ENCODE measurements around the gene PAM. TPM values are rescaled to one million over a fixed set of nuclear protein-coding genes. Genes with fewer than 3 reads are reported as not detected.
A peak's percentile ranks its signal among the peaks of the same experiment; 100 is the strongest.

PAM gene
- total and polyA plus RNA-seq, 2 of the 8 experiments (the other 6 are each of a cell fraction or from before 2014, with no cell fraction given), result 30.4 to 67.8 TPM

GRCh38 chr5:102863764-102864560 lies 108.9 kb downstream of the PAM start:
- Histone ChIP-seq H2BK5ac (ENCODE audit: low read depth, low read length) (no peak overlapping the region), H2AK5ac (ENCODE audit: low read depth, low read length) (no peak overlapping the region), H4K8ac (ENCODE audit: extremely low read depth, insufficient read depth, low read length) (no peak overlapping the region), H3K4me3 (ENCODE audit: extremely low read depth in 1 of 4, insufficient read depth in 2 of 4, low read depth in 3 of 4, low read length in 4 of 4) (peak overlapping the region in 1 of 4 experiments; percentile 78; a peak in 1 of 8 replicates), H3K4ac (replicated peaks; ENCODE audit: insufficient read length, low read depth, low read length) (no peak overlapping the region), H4K20me1 (replicated peaks in 1 of 2; ENCODE audit: control insufficient read depth in 1 of 2, insufficient read depth in 2 of 2, low read length in 2 of 2) (no peaks in the 10 kb centered on the region), H3K79me1 (ENCODE audit: low read depth, low read length) (no peaks in the 10 kb centered on the region), H2AFZ (ENCODE audit: low read length) (no peak overlapping the region), H4K91ac (replicated peaks; ENCODE audit: insufficient read length, low read length) (no peak overlapping the region), H3K9me3 (ENCODE audit: insufficient read depth in 2 of 2, low read depth in 1 of 2, low read length in 1 of 2) (no peaks in the 10 kb centered on the region), H3K36me3 (ENCODE audit: control insufficient read depth in 2 of 4, insufficient read depth in 4 of 4, low read length in 3 of 4) (no peaks in the 10 kb centered on the region), H3K27ac (ENCODE audit: low read depth, low read length) (no peak overlapping the region), H2BK20ac (ENCODE audit: low read length) (no peak overlapping the region), H4K5ac (ENCODE audit: insufficient read length, low read depth, low read length) (peak overlapping the region; percentile 49), H3K4me1 (replicated peaks in 1 of 4; ENCODE audit: control insufficient read depth in 3 of 4, insufficient read depth in 4 of 4, low read length in 3 of 4) (peaks cover 2 to 10% (median 4%) of the 10 kb centered on the region in 4 experiments; a peak in 4 of 7 replicates), H3K4me2 (ENCODE audit: insufficient read depth in 1 of 2, low read depth in 2 of 2, low read length in 2 of 2) (peak overlapping the region in 1 of 2 experiments; percentile 72; a peak in 2 of 4 replicates), H3K27me3 (replicated peaks in 1 of 4; ENCODE audit: control insufficient read depth in 3 of 4, extremely low read depth in 1 of 4, insufficient read depth in 3 of 4, low read length in 3 of 4) (peaks cover 0 to 1% (median 0%) of the 10 kb centered on the region in 4 experiments; a peak in 1 of 7 replicates), H3K23me2 (ENCODE audit: low read depth, low read length) (no peaks in the 10 kb centered on the region; the same call in 1 of the 2 replicates), H2BK120ac (replicated peaks; ENCODE audit: low read depth, low read length) (no peak overlapping the region), H3K9ac (replicated peaks in 1 of 4; ENCODE audit: extremely low read depth in 1 of 4, low read depth in 3 of 4, low read length in 3 of 4) (no peak overlapping the region), H3K23ac (ENCODE audit: insufficient read length) (no peak overlapping the region), H2BK12ac (ENCODE audit: low read depth, low read length) (no peak overlapping the region), H3K56ac (replicated peaks; ENCODE audit: insufficient read length, low read depth, low read length) (no peak overlapping the region), H2BK15ac (ENCODE audit: low read length) (no peak overlapping the region), H3K14ac (ENCODE audit: insufficient read length) (no peak overlapping the region), H3K79me2 (ENCODE audit: control insufficient read depth in 1 of 2, insufficient read depth in 2 of 2, low read length in 2 of 2) (no peaks in the 10 kb centered on the region), H3K18ac (ENCODE audit: extremely low read depth, low read length) (no peak overlapping the region)
- CTCF ChIA-PET (ENCODE audit: partially characterized antibody), result interaction anchor here (0.7 to 2.0 kb wide), 5 partner anchors 9 to 183 kb away, joined by 3 to 7 read pairs (median 3); no protein-coding TSS in a partner anchor
- FAIRE-seq (no peak), DNase-seq (ENCODE audit: low read depth in 1 of 2, low spot score in 2 of 2) (no peak)
- POLR2A ChIA-PET (ENCODE audit: partially characterized antibody), result interaction anchor here (1.5 to 2.0 kb wide), 2 partner anchors 10 to 109 kb away, joined by 4 to 6 read pairs; partner anchors contain the start of gene PAM
- TF ChIP-seq SP4 (IDR thresholded peaks at IDR 0.05; ENCODE audit: low read length) (no peak), EZH2 (IDR thresholded peaks at IDR 0.05; ENCODE audit: low read depth, low read length, severe bottlenecking) (no peak), CTCF (IDR thresholded peaks at IDR 0.05; ENCODE audit: control extremely low read depth in 1 of 3, insufficient read depth in 1 of 3, low read depth in 1 of 3, low read length in 3 of 3) (no peak), KDM1A (IDR thresholded peaks at IDR 0.05; ENCODE audit: borderline replicate concordance, low read length) (no peak), HDAC2 (IDR thresholded peaks at IDR 0.05; ENCODE audit: borderline replicate concordance in 1 of 2, low read depth in 2 of 2, low read length in 2 of 2) (no peak), ATF2 (IDR thresholded peaks at IDR 0.05; ENCODE audit: low read length) (no peak), TBP (IDR thresholded peaks at IDR 0.05; ENCODE audit: low read depth, low read length) (no peak), MAFK (IDR thresholded peaks at IDR 0.05; ENCODE audit: low read depth, low read length) (no peak)

Data from H1 (cell line).